Measurements from ENCODE around the gene CD99. TPM values are rescaled to one million over a fixed set of nuclear protein-coding genes. Genes with fewer than 3 reads are reported as not detected.

The CD99 gene
- total RNA-seq, 4 donors from 2014 or later = 134 to 178 (median 143) TPM

DNA sequence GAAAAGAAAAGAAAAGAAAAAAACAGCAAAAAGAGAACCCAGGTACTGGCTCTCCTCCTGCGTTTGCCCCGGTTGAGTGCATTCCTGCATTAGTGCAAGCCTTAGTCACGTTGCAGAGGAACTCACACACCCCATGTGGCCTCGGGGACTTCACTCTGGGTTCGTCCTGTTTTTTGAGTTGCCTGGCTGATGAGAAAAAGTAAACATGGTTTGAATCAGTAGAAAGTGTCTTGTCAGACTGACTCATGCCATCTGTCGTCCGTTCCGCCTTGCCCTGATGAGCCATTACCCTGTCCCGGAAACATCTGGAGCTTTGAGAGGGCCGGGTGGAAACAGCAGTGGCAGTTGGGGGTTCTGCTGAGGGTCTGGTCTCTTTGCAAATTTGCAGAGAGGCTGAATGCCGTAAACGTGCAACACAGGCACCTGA lies 16.3 kb downstream of the CD99 start:
- H3K36me3 ChIP-seq = no peaks in the 10 kb centered on the region
- TF ChIP-seq POLR2AphosphoS5 (IDR thresholded peaks at IDR 0.05) (peak; percentile 25 to 76 (median 28)), POLR2A (IDR thresholded peaks at IDR 0.05) (no peak), EP300 (IDR thresholded peaks at IDR 0.05; ENCODE audit: low read depth) (peak; percentile 21)
- TF ChIP-seq, protein P1, sequence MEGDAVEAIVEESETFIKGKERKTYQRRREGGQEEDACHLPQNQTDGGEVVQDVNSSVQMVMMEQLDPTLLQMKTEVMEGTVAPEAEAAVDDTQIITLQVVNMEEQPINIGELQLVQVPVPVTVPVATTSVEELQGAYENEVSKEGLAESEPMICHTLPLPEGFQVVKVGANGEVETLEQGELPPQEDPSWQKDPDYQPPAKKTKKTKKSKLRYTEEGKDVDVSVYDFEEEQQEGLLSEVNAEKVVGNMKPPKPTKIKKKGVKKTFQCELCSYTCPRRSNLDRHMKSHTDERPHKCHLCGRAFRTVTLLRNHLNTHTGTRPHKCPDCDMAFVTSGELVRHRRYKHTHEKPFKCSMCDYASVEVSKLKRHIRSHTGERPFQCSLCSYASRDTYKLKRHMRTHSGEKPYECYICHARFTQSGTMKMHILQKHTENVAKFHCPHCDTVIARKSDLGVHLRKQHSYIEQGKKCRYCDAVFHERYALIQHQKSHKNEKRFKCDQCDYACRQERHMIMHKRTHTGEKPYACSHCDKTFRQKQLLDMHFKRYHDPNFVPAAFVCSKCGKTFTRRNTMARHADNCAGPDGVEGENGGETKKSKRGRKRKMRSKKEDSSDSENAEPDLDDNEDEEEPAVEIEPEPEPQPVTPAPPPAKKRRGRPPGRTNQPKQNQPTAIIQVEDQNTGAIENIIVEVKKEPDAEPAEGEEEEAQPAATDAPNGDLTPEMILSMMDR (IDR thresholded peaks at IDR 0.05) = no peak
- peaks cover 29 to 94% (median 65%) of the 10 kb centered on the region in 4 donors for H3K4me1 ChIP-seq
- WGBS, 2 donors (ENCODE audit: low coverage in 1 of 2) = 32 to 40% methylated on average over 5 to 12 of the region's 12 CpGs
- in situ Hi-C loops (cut with MboI; ENCODE audit: low pct_ligation_motif_present in 1 of 4, low pct_unique_long_range_greater_than_20kb in 1 of 4, low sequenced_read_pairs in 3 of 4) (no loop called here), intact Hi-C loops (cut with DNase I; ENCODE audit: low total_unique reads) (no loop called here)
- peak overlapping the region in 3 of 4 donors; percentile 56 to 78 (median 77) for H3K27ac ChIP-seq
- H3K27me3 ChIP-seq = no peaks in the 10 kb centered on the region
- no peak overlapping the region for H3K4me3 ChIP-seq
- no peaks in the 10 kb centered on the region for H3K9me3 ChIP-seq
- peak; percentile 57 for DNase-seq

DNA sequence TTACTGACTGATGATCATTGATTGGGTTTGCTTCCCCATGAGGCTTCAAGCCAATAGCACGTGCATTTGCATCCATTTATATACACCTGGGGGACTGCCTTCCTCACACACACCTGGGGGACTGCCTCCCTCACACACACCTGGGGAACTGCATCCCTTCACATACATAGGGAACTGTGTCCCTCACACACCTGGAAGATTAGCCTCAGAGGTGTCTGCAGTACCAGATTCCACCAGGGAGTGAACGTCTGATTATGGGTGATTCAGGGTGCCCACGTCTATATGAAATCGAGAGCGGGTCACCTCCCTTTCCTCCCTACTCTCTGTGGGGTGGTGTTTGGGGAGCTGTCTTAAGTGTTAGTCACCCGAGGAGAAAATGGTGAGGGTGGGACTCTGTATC lies 16.9 kb downstream of the CD99 start:
- peaks cover 29 to 88% (median 64%) of the 10 kb centered on the region in 4 donors for H3K4me1 ChIP-seq
- 71% methylated on average over 6 of the region's 6 CpGs; no CpG with 5 or more reads in 1 of the 2 donors for WGBS, 2 donors (ENCODE audit: low coverage in 1 of 2)
- no peaks in the 10 kb centered on the region for H3K36me3 ChIP-seq
- intact Hi-C loops (cut with DNase I; ENCODE audit: low total_unique reads) = no loop called here
- TF ChIP-seq, protein P1 (IDR thresholded peaks at IDR 0.05) = no peak
- no peak for TF ChIP-seq EP300 (IDR thresholded peaks at IDR 0.05; ENCODE audit: low read depth)
- TF ChIP-seq POLR2A (IDR thresholded peaks at IDR 0.05) = no peak
- no peak for TF ChIP-seq POLR2AphosphoS5 (IDR thresholded peaks at IDR 0.05)
- no peak for DNase-seq
- no peaks in the 10 kb centered on the region for H3K9me3 ChIP-seq
- peak overlapping the region in 3 of 4 donors; percentile 56 to 78 (median 77) for H3K27ac ChIP-seq
- in situ Hi-C loops (cut with MboI; ENCODE audit: low pct_ligation_motif_present in 1 of 4, low pct_unique_long_range_greater_than_20kb in 1 of 4, low sequenced_read_pairs in 3 of 4) = no loop called here
- H3K4me3 ChIP-seq = no peak overlapping the region
- H3K27me3 ChIP-seq = no peaks in the 10 kb centered on the region

DNA sequence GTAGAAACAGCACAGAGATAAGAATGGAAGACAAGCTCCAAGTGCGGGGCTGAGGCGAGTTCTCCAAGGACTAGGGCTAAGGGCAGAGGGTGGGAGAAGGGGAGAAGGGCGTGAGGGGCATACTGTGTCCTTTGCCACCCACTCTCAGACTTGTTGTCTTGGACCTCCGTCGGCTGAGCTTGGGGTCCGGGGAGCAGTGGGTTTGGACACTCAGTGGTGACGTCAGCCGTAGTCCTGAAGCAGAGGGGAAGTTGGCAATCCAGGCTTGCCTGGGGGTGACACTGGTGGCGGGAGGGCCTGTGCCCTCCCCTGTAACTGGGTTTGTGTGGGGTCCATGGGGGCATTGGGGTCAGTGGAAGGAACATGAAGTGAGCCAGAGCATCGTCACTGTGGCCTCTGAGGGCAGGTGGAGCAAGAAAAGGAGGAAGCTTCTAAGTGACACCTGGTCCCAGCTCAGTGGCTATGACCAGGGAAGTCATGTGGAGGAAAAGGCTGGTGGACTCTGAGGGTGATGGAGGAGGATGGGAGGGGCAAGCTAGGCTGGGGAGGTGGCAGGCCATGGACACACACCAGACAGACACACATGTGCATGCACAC lies 17.6 kb downstream of the CD99 start:
- in situ Hi-C loops (cut with MboI; ENCODE audit: low pct_ligation_motif_present in 1 of 4, low pct_unique_long_range_greater_than_20kb in 1 of 4, low sequenced_read_pairs in 3 of 4) = no loop called here
- Histone ChIP-seq H3K27me3 (no peaks in the 10 kb centered on the region), H3K4me1 (peaks cover 29 to 81% (median 60%) of the 10 kb centered on the region in 4 donors), H3K4me3 (no peak overlapping the region), H3K27ac (peak overlapping the region in 2 of 4 donors; percentile 77 to 78), H3K36me3 (no peaks in the 10 kb centered on the region), H3K9me3 (no peaks in the 10 kb centered on the region)
- 91 to 100% methylated on average over 3 to 10 of the region's 10 CpGs for WGBS, 2 donors (ENCODE audit: low coverage in 1 of 2)
- intact Hi-C loops (cut with DNase I; ENCODE audit: low total_unique reads) = no loop called here
- TF ChIP-seq, protein P1 (IDR thresholded peaks at IDR 0.05) = no peak
- no peak for TF ChIP-seq POLR2AphosphoS5 (IDR thresholded peaks at IDR 0.05)
- no peak for TF ChIP-seq EP300 (IDR thresholded peaks at IDR 0.05; ENCODE audit: low read depth)
- no peak for TF ChIP-seq POLR2A (IDR thresholded peaks at IDR 0.05)
- no peak for DNase-seq

DNA sequence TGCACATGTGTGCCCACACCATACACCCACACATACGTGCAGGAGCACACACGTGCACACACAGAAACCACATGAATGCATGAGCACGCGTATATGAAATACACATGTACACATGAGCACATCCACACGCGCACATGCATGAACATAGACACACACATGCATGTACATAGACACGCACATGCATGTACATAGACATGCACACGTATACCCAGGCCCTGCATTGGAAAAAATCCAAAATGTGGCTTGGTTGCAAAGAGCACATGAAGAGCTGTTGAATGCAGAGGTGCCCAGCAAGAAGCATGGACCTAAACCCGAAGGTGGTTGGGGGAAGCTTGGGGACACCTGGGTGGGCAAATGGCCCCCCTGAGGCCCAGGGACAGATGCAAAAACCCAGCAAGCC lies 18.5 kb downstream of the CD99 start:
- 85 to 87% methylated on average over 8 to 9 of the region's 9 CpGs for WGBS, 2 donors (ENCODE audit: low coverage in 1 of 2)
- peaks cover 0 to under 1% (median 0%) of the 10 kb centered on the region in 4 donors for H3K36me3 ChIP-seq
- peaks cover 26 to 72% (median 51%) of the 10 kb centered on the region in 4 donors for H3K4me1 ChIP-seq
- TF ChIP-seq, protein P1 (IDR thresholded peaks at IDR 0.05) = no peak
- TF ChIP-seq POLR2AphosphoS5 (IDR thresholded peaks at IDR 0.05) = no peak
- TF ChIP-seq EP300 (IDR thresholded peaks at IDR 0.05; ENCODE audit: low read depth) = no peak
- TF ChIP-seq POLR2A (IDR thresholded peaks at IDR 0.05) = no peak
- no peak for DNase-seq
- intact Hi-C loops (cut with DNase I; ENCODE audit: low total_unique reads) (no loop called here), in situ Hi-C loops (cut with MboI; ENCODE audit: low pct_ligation_motif_present in 1 of 4, low pct_unique_long_range_greater_than_20kb in 1 of 4, low sequenced_read_pairs in 3 of 4) (no loop called here)
- peak overlapping the region; percentile 66 to 84 (median 76) for H3K27ac ChIP-seq
- peak overlapping the region in 1 of 4 donors; percentile 15 for H3K4me3 ChIP-seq
- H3K9me3 ChIP-seq = no peaks in the 10 kb centered on the region
- no peaks in the 10 kb centered on the region for H3K27me3 ChIP-seq
